IMR-90 (cell line): ENCODE measurements around the gene SMCHD1. TPM values are rescaled to one million over a fixed set of nuclear protein-coding genes. Genes with fewer than 3 reads are reported as not detected.
A peak's percentile ranks its signal among the peaks of the same experiment; 100 is the strongest.

ENCODE experiments used
- ATAC-seq: fragments of 200-7000 bp; cut with Tn5 transposase; 2 replicates; pipeline ENCODE4 v1.9.1; 2020; ENCODE audit warnings: low read depth, mild to moderate bottlenecking, moderate library complexity
- BruUV-seq: library from RNA; stranded (reverse); fragments of 400-500 nt; replicated peaks from 2 replicates; lab custom pipeline; 2021; lab: Mats Ljungman, UMichigan
- CTCF ChIA-PET: fragments of 300-600 bp; formaldehyde crosslinking; extraction: SDS; loops from one replicate; lab custom pipeline; 2021; ENCODE audit warnings: antibody characterized with exemption; lab: Yijun Ruan, JAX
- POLR2A ChIA-PET: fragments of 300-600 bp; sonication (Branson Sonifier 250); formaldehyde crosslinking; loops from one replicate; lab custom pipeline; 2022; ENCODE audit warnings: antibody characterized with exemption; ENCODE audit not compliant: unreplicated experiment; lab: Charles Lee
- DNase-seq: peaks from one replicate; pipeline ENCODE4 v3.0.0; 2013
- H2AFZ ChIP-seq: replicated peaks from 2 replicates; pipeline ENCODE3; 2013; ENCODE audit warnings: low read length, mild to moderate bottlenecking; ENCODE audit not compliant: poor library complexity
- H2AK5ac ChIP-seq: 2 replicates; pipeline ENCODE4 v1.6.1; 2013; ENCODE audit warnings: low read depth, low read length, inconsistent platforms
- H2AK9ac ChIP-seq: replicated peaks from 2 replicates; pipeline ENCODE3; 2013; ENCODE audit warnings: mild to moderate bottlenecking, low read depth, low read length, moderate library complexity; ENCODE audit not compliant: poor library complexity
- H2BK120ac ChIP-seq: 2 replicates; pipeline ENCODE4 v1.6.1; 2013; ENCODE audit warnings: low read depth, low read length, inconsistent platforms
- H2BK15ac ChIP-seq: 3 replicates; pipeline ENCODE4 v1.6.1; 2013; ENCODE audit warnings: low read depth, low read length, inconsistent platforms
- H2BK20ac ChIP-seq: 2 replicates; pipeline ENCODE4 v1.6.1; 2013; ENCODE audit warnings: low read depth, mild to moderate bottlenecking, inconsistent platforms, low read length, moderate library complexity
- H2BK5ac ChIP-seq: 2 replicates; pipeline ENCODE4 v1.6.1; 2013; ENCODE audit warnings: mild to moderate bottlenecking, low read depth, low read length, inconsistent platforms; ENCODE audit not compliant: poor library complexity, severe bottlenecking
- H3K14ac ChIP-seq: replicated peaks from 2 replicates; pipeline ENCODE4 v1.6.1; 2013; ENCODE audit warnings: low read depth, low read length, inconsistent platforms
- H3K18ac ChIP-seq: 2 replicates; pipeline ENCODE4 v1.6.1; 2013; ENCODE audit warnings: low read depth, low read length, control low read depth
- H3K23ac ChIP-seq: 2 replicates; pipeline ENCODE4 v1.6.1; 2013; ENCODE audit warnings: low read depth, low read length, inconsistent platforms
- H3K27ac ChIP-seq: 2 replicates; pipeline ENCODE4 v1.5.1; 2013; ENCODE audit warnings: mild to moderate bottlenecking, control low read depth, low read length; ENCODE audit not compliant: insufficient read depth
- H3K27me3 ChIP-seq: 2 replicates; pipeline ENCODE4 v1.6.1; 2013; ENCODE audit warnings: low read length; ENCODE audit not compliant: control insufficient read depth, insufficient read depth
- H3K36me3 ChIP-seq: 2 replicates; pipeline ENCODE4 v1.6.1; 2013; ENCODE audit warnings: low read length, mixed read lengths; ENCODE audit not compliant: control insufficient read depth, insufficient read depth
- H3K4ac ChIP-seq: 2 replicates; pipeline ENCODE4 v1.6.1; 2013; ENCODE audit warnings: low read depth, low read length, inconsistent platforms
- H3K4me1 ChIP-seq: 2 replicates; pipeline ENCODE4 v1.6.1; 2013; ENCODE audit warnings: low read length, mixed read lengths; ENCODE audit not compliant: control insufficient read depth, insufficient read depth
- H3K4me2 ChIP-seq: 2 replicates; pipeline ENCODE4 v1.6.1; 2013; ENCODE audit warnings: low read depth, mild to moderate bottlenecking, control low read depth, low read length, moderate library complexity
- H3K4me3 ChIP-seq: 2 replicates; pipeline ENCODE4 v1.5.1; 2013; ENCODE audit warnings: low read depth, mild to moderate bottlenecking, control low read depth, low read length, moderate library complexity; ENCODE audit not compliant: insufficient read depth
- H3K56ac ChIP-seq: 2 replicates; pipeline ENCODE4 v1.6.1; 2013; ENCODE audit warnings: low read length, inconsistent platforms; ENCODE audit not compliant: insufficient read depth; ENCODE audit errors: extremely low read depth
- H3K79me1 ChIP-seq, 2 experiments: 2 replicates each; pipeline ENCODE4 v1.6.1; 2013; ENCODE audit warnings: low read length in 2 of 2, inconsistent platforms in 1 of 2, low read depth in 1 of 2
- H3K9ac ChIP-seq: 2 replicates; pipeline ENCODE4 v1.6.1; 2013; ENCODE audit warnings: low read depth, low read length, control low read depth
- H3K9me1 ChIP-seq: 2 replicates; pipeline ENCODE4 v1.6.1; 2013; ENCODE audit warnings: low read length, inconsistent platforms; ENCODE audit not compliant: insufficient read depth
- H3K9me3 ChIP-seq: 2 replicates; pipeline ENCODE4 v1.6.1; 2013; ENCODE audit warnings: low read length; ENCODE audit not compliant: control insufficient read depth, insufficient read depth
- H4K20me1 ChIP-seq: 2 replicates; pipeline ENCODE4 v1.6.1; 2013; ENCODE audit warnings: low read length, inconsistent platforms; ENCODE audit not compliant: insufficient read depth
- H4K5ac ChIP-seq: 2 replicates; pipeline ENCODE4 v1.6.1; 2013; ENCODE audit warnings: mild to moderate bottlenecking, low read depth, low read length, control low read depth
- H4K8ac ChIP-seq, 2 experiments: 2 replicates each; pipeline ENCODE4 v1.6.1; 2013; ENCODE audit warnings: low read depth in 2 of 2, low read length in 2 of 2, control low read depth in 1 of 2, inconsistent platforms in 1 of 2
- H4K91ac ChIP-seq: 2 replicates; pipeline ENCODE4 v1.6.1; 2013; ENCODE audit warnings: low read depth, low read length, inconsistent platforms; ENCODE audit not compliant: insufficient read depth
- CHD1 ChIP-seq: IDR thresholded peaks from 2 replicates; pipeline ENCODE4 v1.6.1; 2012; ENCODE audit warnings: low read depth, low read length, improper control_type of control experiment
- CTCF ChIP-seq: conservative IDR thresholded peaks from 2 replicates; pipeline ENCODE4 v1.5.1; 2012; ENCODE audit warnings: mild to moderate bottlenecking, low read depth, low read length, improper control_type of control experiment
- FOS ChIP-seq: fragments of 150-350 bp; IDR thresholded peaks from 2 replicates; pipeline ENCODE4 v1.6.1; 2016; ENCODE audit warnings: low read depth, low read length
- MAZ ChIP-seq: IDR thresholded peaks from 2 replicates; pipeline ENCODE4 v1.6.1; 2012; ENCODE audit warnings: low read depth, mild to moderate bottlenecking, low read length, improper control_type of control experiment, moderate library complexity, borderline replicate concordance
- MXI1 ChIP-seq: IDR thresholded peaks from 2 replicates; pipeline ENCODE4 v1.6.1; 2012; ENCODE audit warnings: low read depth, mild to moderate bottlenecking, low read length, moderate library complexity, borderline replicate concordance
- NFE2L2 ChIP-seq: fragments of 150-350 bp; IDR thresholded peaks from 2 replicates; pipeline ENCODE4 v1.6.1; 2016; ENCODE audit warnings: low read depth, mild to moderate bottlenecking, low read length
- RAD21 ChIP-seq: IDR thresholded peaks from 2 replicates; pipeline ENCODE4 v1.6.1; 2012; ENCODE audit warnings: low read length, improper control_type of control experiment
- RCOR1 ChIP-seq: IDR thresholded peaks from 2 replicates; pipeline ENCODE4 v1.6.1; 2012; ENCODE audit warnings: mild to moderate bottlenecking, low read length, improper control_type of control experiment; ENCODE audit not compliant: insufficient replicate concordance
- RFX5 ChIP-seq: IDR thresholded peaks from 2 replicates; pipeline ENCODE4 v1.8.0; 2012; ENCODE audit warnings: low read depth, mild to moderate bottlenecking, low read length, moderate library complexity
- SMC3 ChIP-seq: fragments of 150-350 bp; IDR thresholded peaks from 2 replicates; pipeline ENCODE4 v1.6.1; 2016; ENCODE audit warnings: low read depth, mild to moderate bottlenecking, antibody characterized with exemption, low read length, moderate library complexity
- USF2 ChIP-seq: fragments of 150-350 bp; IDR thresholded peaks from 2 replicates; pipeline ENCODE4 v1.6.1; 2017; ENCODE audit warnings: mild to moderate bottlenecking, antibody characterized with exemption, low read length, low read depth
- WGBS, 2 experiments: methylation state at CpG; one replicate each; pipeline versions ENCODE4 v1.1.5 to v1.1.7; 2013; ENCODE audit warnings: missing lambda C conversion rate in 2 of 2; ENCODE audit not compliant: insufficient read length in 1 of 2; ENCODE audit errors: extremely low coverage in 2 of 2; 5-methylcytosine and 5-hydroxymethylcytosine counted together
- dilution Hi-C: fragments of 300-500 bp; cut with HindIII; formaldehyde crosslinking; loops from one replicate; pipeline ENCODE4 v1.14.3; 2018; ENCODE audit warnings: low sequenced_read_pairs; ENCODE audit not compliant: unreplicated experiment
- in situ Hi-C: fragments of 300-500 bp; cut with MboI; formaldehyde crosslinking; loops from 3 replicates; pipeline ENCODE4 v1.14.3; 2019; ENCODE audit warnings: low sequenced_read_pairs, inconsistent platforms, mixed read lengths
- intact Hi-C: fragments of 100-400 bp; cut with micrococcal nuclease; formaldehyde crosslinking; loops from 2 replicates; pipeline ENCODE4 v1.10.0; 2022
- polyA plus RNA-seq, 3 experiments: library from polyadenylated mRNA; depleted of rRNA; stranded (reverse); fragments of >200 nt; gene quantifications; 2 replicates each; pipeline ENCODE4 v1.2.3, GENCODE V29; 2012; ENCODE audit warnings: low replicate concordance in 1 of 3
- total RNA-seq: library from RNA; depleted of rRNA; stranded (reverse); fragments of >200 nt; gene quantifications from 2 replicates; pipeline ENCODE4 v1.2.3, GENCODE V29; 2012

Gene SMCHD1
- total and polyA plus RNA-seq, 2 of the 4 experiments (the other 2 are of a cell fraction), result 14.8 to 47.3 TPM

GRCh38 chr18:2654169-2654927 is 1.2 kb upstream of the SMCHD1 start:
- H3K4me3 ChIP-seq, result peak overlapping the region; percentile 91
- peak overlapping the region; percentile 95 for H2AK9ac ChIP-seq
- no peak for ATAC-seq
- CTCF ChIA-PET, result interaction anchor here (1.2 kb wide), 1 partner anchor 12 kb away, joined by 5 read pairs; no protein-coding TSS in a partner anchor
- H3K4me2 ChIP-seq, result peak overlapping the region; percentile 91
- peak overlapping the region; percentile 80 for H3K9ac ChIP-seq
- H3K79me1 ChIP-seq, result peaks cover 0 to 7% of the 10 kb centered on the region in 2 experiments; a peak in 1 of 4 replicates
- in situ Hi-C loops (no loop called here), dilution Hi-C loops (no loop called here), intact Hi-C loops (loop anchor here (2.0 kb wide), 2 partner anchors 16 to 82 kb away; no protein-coding TSS in a partner anchor)
- peak overlapping the region; percentile 88 for H3K23ac ChIP-seq
- no peak overlapping the region for H2AK5ac ChIP-seq
- peak; percentile 3 for DNase-seq
- H3K27ac ChIP-seq, result peak overlapping the region; percentile 81
- H2BK120ac ChIP-seq, result 0 out of 2 replicates have a peak overlapping the region, but pooled peaks have one; percentile 41
- H2BK20ac ChIP-seq, result peak overlapping the region; percentile 35; the same call in 1 of the 2 replicates
- H3K9me3 ChIP-seq, result no peaks in the 10 kb centered on the region
- peak overlapping the region; percentile 56 for H2BK5ac ChIP-seq
- peak overlapping the region; percentile 31; the same call in 1 of the 3 replicates for H2BK15ac ChIP-seq
- H3K56ac ChIP-seq, result peak overlapping the region; percentile 37; the same call in 1 of the 2 replicates
- H4K8ac ChIP-seq, result peak overlapping the region; percentile 44 to 80
- peak overlapping the region; percentile 31 for H3K14ac ChIP-seq
- POLR2A ChIA-PET, result no interaction called here
- TF ChIP-seq RFX5, result no peak
- TF ChIP-seq RCOR1, result no peak
- TF ChIP-seq SMC3, result no peak
- TF ChIP-seq CHD1, result no peak
- no peak for TF ChIP-seq RAD21
- TF ChIP-seq CTCF, result no peak
- TF ChIP-seq MAZ, result no peak
- TF ChIP-seq MXI1, result no peak
- no peak for TF ChIP-seq USF2
- no peak for TF ChIP-seq FOS
- no peak for TF ChIP-seq NFE2L2
- H4K5ac ChIP-seq, result peak overlapping the region; percentile 46
- no peaks in the 10 kb centered on the region for H3K27me3 ChIP-seq
- 20% methylated on average over 1 of the region's 13 CpGs; no CpG with 5 or more reads in 1 of the 2 experiments for WGBS, 2 experiments
- peaks cover 5% of the 10 kb centered on the region for H3K4me1 ChIP-seq
- TSS peak; percentile 51 for BruUV-seq
- H4K91ac ChIP-seq, result no peak overlapping the region
- peak overlapping the region; percentile 24; the same call in 1 of the 2 replicates for H3K18ac ChIP-seq
- peaks cover 3% of the 10 kb centered on the region; the same call in 1 of the 2 replicates for H3K9me1 ChIP-seq
- H3K4ac ChIP-seq, result peak overlapping the region; percentile 48; the same call in 1 of the 2 replicates
- H4K20me1 ChIP-seq, result peaks cover 25% of the 10 kb centered on the region
- no peaks in the 10 kb centered on the region for H3K36me3 ChIP-seq
- peak overlapping the region; percentile 98 for H2AFZ ChIP-seq
